BLaER1 (cell line): Measurements from ENCODE around the gene COL8A1.
A peak's percentile ranks its signal among the peaks of the same experiment; 100 is the strongest.

Experiments
- H3K27ac ChIP-seq: shearing (Covaris generic); formaldehyde crosslinking; 2 replicates; pipeline ENCODE4 v1.8.1; 2022
- H3K27me3 ChIP-seq: shearing (Covaris generic); formaldehyde crosslinking; 2 replicates; pipeline ENCODE4 v1.8.1; 2022
- H3K36me3 ChIP-seq: shearing (Covaris generic); formaldehyde crosslinking; 2 replicates; pipeline ENCODE4 v1.8.1; 2022
- H3K4me1 ChIP-seq: shearing (Covaris generic); formaldehyde crosslinking; 2 replicates; pipeline ENCODE4 v1.8.1; 2022
- H3K4me2 ChIP-seq: shearing (Covaris generic); formaldehyde crosslinking; 2 replicates; pipeline ENCODE4 v1.8.1; 2022
- H3K4me3 ChIP-seq: shearing (Covaris generic); formaldehyde crosslinking; 2 replicates; pipeline ENCODE4 v1.8.1; 2022
- H3K9ac ChIP-seq: shearing (Covaris generic); formaldehyde crosslinking; 2 replicates; pipeline ENCODE4 v1.8.1; 2022
- H3K9me3 ChIP-seq: shearing (Covaris generic); formaldehyde crosslinking; 2 replicates; pipeline ENCODE4 v1.8.1; 2022
- H4K20me1 ChIP-seq: shearing (Covaris generic); formaldehyde crosslinking; 2 replicates; pipeline ENCODE4 v1.8.1; 2022
- Cebpa-rat ChIP-seq: shearing (Covaris generic); IDR thresholded peaks from 2 replicates; pipeline ENCODE4 v1.8.1; 2022

COL8A1 gene

DNA sequence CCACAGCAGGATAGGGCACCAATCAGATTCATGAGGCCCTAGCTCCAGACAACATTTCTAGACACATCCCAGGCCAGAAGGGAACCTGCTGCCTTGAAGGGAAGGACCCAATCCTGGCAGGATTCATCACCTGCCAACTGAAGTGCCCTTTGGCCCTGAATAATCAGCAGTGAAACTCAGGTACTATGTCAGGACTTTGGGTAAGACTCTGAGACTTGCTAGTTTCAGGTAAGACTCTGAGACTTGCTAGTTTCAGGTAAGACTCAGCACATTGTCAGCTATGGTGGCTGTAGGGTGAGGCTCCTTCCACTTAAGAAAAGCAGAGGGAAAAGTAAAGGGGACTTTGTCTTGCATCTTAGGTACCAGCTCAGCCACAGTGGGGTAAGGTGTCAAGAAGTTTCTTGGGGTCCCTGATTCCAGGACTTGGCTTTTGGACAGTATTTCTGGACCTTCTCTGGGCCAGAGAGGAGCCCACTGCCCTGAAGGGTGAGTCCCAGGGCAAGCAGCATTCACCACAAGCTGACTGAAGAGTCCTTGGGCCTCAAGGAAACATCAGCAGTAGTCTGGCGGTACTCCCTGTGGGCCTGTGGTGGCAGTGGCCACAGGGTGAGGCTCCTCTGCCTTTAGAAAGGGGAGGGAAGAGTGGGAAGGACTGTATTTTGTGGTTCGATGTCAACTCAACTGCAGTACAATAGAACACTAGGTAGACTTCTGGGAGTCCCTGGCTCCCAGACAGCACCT is 13.7 kb upstream of the COL8A1 start:
- Histone ChIP-seq H3K4me2 (peak overlapping the region; percentile 66), H3K36me3 (no peaks in the 10 kb centered on the region), H3K27me3 (no peaks in the 10 kb centered on the region), H4K20me1 (no peaks in the 10 kb centered on the region), H3K4me1 (peaks cover 47% of the 10 kb centered on the region), H3K4me3 (no peak overlapping the region), H3K9ac (no peak overlapping the region), H3K27ac (no peak overlapping the region), H3K9me3 (no peaks in the 10 kb centered on the region)
- no peak for TF ChIP-seq Cebpa-rat

- H3K4me2 ChIP-seq, result peak overlapping the region; percentile 66
- no peak for TF ChIP-seq Cebpa-rat
- no peak overlapping the region for H3K27ac ChIP-seq
- H4K20me1 ChIP-seq, result no peaks in the 10 kb centered on the region
- no peaks in the 10 kb centered on the region for H3K36me3 ChIP-seq
- H3K4me3 ChIP-seq, result no peak overlapping the region
- no peaks in the 10 kb centered on the region for H3K27me3 ChIP-seq
- H3K9ac ChIP-seq, result no peak overlapping the region
- H3K9me3 ChIP-seq, result no peaks in the 10 kb centered on the region
- peaks cover 47% of the 10 kb centered on the region for H3K4me1 ChIP-seq
Measured at GRCh38 chr3:99625237-99625622, 13.2 kb upstream of the COL8A1 start.

DNA sequence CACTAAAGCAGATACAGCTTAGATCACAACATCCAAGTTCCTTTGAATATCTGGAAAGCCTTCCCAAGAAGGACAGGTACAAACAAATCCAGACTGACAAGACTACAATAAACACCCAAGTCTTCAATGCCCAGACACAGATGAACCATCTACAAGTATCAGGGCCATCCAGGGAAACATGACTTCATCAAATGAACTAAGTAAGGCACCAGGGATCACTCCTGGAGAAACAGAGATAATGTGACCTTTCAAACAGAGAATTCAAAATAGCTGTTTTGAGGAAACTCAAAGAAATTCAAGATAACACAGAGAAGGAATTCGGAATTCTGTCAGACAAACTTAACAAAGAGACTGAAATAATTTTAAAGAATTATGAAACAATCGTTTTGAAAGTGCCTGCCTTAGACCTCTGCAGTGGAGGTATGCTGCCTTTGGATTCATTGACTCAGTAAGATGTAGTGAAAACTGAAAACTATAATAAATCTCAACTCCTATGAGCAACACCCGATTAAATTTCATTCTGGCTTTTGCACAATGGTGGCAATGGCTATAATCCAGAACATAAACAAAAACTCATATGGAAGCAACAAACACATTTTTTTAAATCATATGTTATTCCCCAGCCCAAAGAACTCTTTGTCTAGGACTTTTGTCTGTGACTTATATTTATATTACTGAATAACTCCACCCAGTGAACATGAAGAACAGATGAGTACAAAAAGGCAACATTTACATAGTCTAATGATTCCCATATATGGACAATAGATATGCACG is 12.6 kb upstream of the COL8A1 start:
- H3K27me3 ChIP-seq, result no peaks in the 10 kb centered on the region

GRCh38 chr3:99626417-99626788 is 12.0 kb upstream of the COL8A1 start:
- no peak overlapping the region for H3K9ac ChIP-seq
- no peaks in the 10 kb centered on the region for H4K20me1 ChIP-seq
- H3K27me3 ChIP-seq, result no peaks in the 10 kb centered on the region
- TF ChIP-seq Cebpa-rat, result no peak
- H3K4me3 ChIP-seq, result no peak overlapping the region
- peaks cover 47% of the 10 kb centered on the region for H3K4me1 ChIP-seq
- peak overlapping the region; percentile 66 for H3K4me2 ChIP-seq
- H3K36me3 ChIP-seq, result no peaks in the 10 kb centered on the region
- no peak overlapping the region for H3K27ac ChIP-seq
- H3K9me3 ChIP-seq, result no peaks in the 10 kb centered on the region

More for the DNA sequence above, 12.6 kb upstream of the COL8A1 start:
- no peaks in the 10 kb centered on the region for H3K36me3 ChIP-seq
- H3K9ac ChIP-seq, result no peak overlapping the region
- peaks cover 47% of the 10 kb centered on the region for H3K4me1 ChIP-seq
- peak overlapping the region; percentile 66 for H3K4me2 ChIP-seq
- H3K27ac ChIP-seq, result no peak overlapping the region
- no peak for TF ChIP-seq Cebpa-rat
- no peaks in the 10 kb centered on the region for H3K9me3 ChIP-seq
- H3K4me3 ChIP-seq, result no peak overlapping the region
- no peaks in the 10 kb centered on the region for H4K20me1 ChIP-seq

DNA sequence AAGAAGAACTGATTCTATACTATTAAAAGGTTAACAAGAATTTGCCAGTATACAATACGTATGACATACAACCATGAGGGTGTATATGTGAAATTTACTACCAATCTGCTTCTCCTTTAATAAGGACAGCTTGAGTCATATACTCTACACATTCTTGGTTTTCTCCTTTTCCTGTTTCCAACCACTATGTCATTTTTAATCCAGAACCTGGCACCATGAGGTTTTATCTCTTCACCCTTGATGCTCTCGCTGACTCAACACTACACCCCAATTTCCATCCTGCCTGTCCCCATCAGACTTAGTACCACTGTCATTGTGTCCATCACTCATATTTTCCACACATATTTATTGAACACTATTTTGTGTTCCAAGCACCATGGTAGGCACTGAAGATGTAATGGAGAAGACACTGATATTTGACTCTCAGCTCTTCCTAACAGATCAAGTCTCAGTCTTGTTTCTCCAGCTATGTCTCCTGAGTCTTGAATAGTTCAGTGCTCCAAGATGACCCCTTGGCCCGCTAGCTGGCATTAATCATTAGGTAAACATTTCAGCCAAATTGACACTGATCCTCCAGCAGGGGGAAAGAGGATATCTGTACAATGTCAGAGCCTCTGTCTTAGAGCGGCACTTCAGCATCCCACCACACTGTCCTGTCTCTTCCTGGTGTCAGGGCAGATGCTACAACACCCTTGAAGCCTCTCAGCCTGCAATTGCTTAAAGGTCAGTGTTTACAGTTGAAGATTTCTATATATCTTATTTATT is 11.2 kb upstream of the COL8A1 start:
- Histone ChIP-seq H3K9me3 (no peaks in the 10 kb centered on the region), H4K20me1 (no peaks in the 10 kb centered on the region), H3K9ac (no peak overlapping the region), H3K4me2 (peak overlapping the region; percentile 66), H3K36me3 (no peaks in the 10 kb centered on the region), H3K27me3 (no peaks in the 10 kb centered on the region), H3K4me3 (no peak overlapping the region), H3K27ac (no peak overlapping the region), H3K4me1 (peaks cover 45% of the 10 kb centered on the region)
- TF ChIP-seq Cebpa-rat, result no peak

DNA sequence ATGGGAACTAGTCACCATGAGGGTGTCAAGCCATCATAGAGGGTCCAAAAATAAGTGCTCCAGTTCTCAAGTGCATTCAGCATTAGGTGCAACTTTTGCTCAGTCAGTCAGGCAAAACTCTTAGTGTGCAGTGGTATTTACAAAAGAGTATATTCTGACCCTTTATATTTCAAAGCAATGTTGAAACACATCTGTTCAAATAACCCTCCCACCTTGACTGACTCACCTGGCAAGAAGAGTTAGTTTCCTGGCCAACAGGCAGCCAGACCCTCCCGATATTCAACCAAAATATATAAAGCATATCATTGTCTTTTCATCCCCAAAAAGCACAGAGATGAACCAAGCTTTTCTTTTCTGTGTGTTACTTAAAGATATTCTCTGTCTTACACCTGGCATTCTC is 7.6 kb upstream of the COL8A1 start:
- Histone ChIP-seq H3K27me3 (no peaks in the 10 kb centered on the region; the same call in 1 of the 2 replicates), H3K9ac (no peak overlapping the region), H3K36me3 (no peaks in the 10 kb centered on the region), H4K20me1 (no peaks in the 10 kb centered on the region), H3K4me3 (no peak overlapping the region), H3K27ac (no peak overlapping the region), H3K4me1 (peaks cover 20% of the 10 kb centered on the region), H3K4me2 (no peak overlapping the region), H3K9me3 (no peaks in the 10 kb centered on the region)
- no peak for TF ChIP-seq Cebpa-rat

DNA sequence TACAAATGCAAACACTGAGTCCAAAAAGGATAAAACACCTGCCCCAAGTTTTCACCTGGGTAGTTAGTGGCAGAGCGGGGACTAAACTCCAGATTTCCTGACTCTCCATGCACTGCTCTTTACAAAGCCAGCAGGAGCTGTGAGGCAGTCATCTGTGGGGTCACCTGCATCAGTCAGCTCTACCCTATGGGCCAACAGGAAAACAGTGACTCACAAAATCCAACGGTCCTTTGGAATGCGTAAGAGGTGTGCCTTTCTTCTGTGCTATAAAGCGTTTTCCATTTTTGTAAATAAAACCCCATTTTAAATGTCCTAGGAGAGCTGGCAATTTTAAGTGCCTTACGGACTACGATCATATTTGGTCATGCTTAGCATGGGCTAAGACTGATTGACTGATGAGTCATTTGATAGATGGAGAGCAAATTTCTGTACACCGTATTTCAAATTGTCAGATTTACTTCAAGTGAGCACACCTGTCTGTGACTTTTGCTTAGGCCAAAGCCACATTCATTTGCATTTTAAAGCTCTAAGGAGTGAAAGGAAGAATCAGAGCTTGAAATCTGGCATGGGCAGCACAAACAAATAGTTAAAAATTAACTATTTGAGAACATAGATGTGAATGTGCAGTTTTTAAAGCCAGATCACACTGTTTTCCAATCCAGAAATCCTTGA is 4.4 kb upstream of the COL8A1 start:
- no peak overlapping the region for H3K4me2 ChIP-seq
- no peak overlapping the region for H3K4me3 ChIP-seq
- no peak overlapping the region for H3K9ac ChIP-seq
- H3K4me1 ChIP-seq, result peaks cover 3% of the 10 kb centered on the region
- TF ChIP-seq Cebpa-rat, result no peak
- H3K36me3 ChIP-seq, result no peaks in the 10 kb centered on the region
- no peaks in the 10 kb centered on the region for H3K9me3 ChIP-seq
- H3K27me3 ChIP-seq, result peaks cover 28% of the 10 kb centered on the region
- H4K20me1 ChIP-seq, result no peaks in the 10 kb centered on the region
- no peak overlapping the region for H3K27ac ChIP-seq

GRCh38 chr3:99634881-99635280 is 3.5 kb upstream of the COL8A1 start:
- peaks cover 12% of the 10 kb centered on the region for H3K4me1 ChIP-seq
- TF ChIP-seq Cebpa-rat, result no peak
- H3K9me3 ChIP-seq, result no peaks in the 10 kb centered on the region
- no peaks in the 10 kb centered on the region for H3K36me3 ChIP-seq
- H4K20me1 ChIP-seq, result no peaks in the 10 kb centered on the region
- peaks cover 31% of the 10 kb centered on the region for H3K27me3 ChIP-seq
- no peak overlapping the region for H3K4me3 ChIP-seq
- no peak overlapping the region for H3K4me2 ChIP-seq
- H3K9ac ChIP-seq, result no peak overlapping the region
- no peak overlapping the region for H3K27ac ChIP-seq

DNA sequence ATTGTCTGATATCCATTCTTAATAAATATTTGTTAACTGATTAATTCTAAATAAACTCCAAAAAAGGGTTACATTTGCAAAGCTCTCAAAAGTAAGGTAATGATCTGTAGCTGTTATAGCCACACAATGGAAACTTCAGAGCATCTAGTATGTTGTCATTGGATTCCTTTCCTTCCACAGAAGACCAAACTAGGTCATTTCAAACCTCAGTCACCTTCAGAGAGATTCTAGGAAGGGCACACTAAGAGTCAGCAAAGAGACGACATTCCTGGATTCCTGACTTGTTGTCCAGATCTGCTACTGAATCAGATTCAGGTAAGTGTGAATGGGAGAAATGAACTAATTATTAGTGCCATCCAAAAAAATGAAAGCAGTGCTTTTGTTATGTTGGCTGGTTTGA is 3.0 kb upstream of the COL8A1 start:
- no peak overlapping the region for H3K27ac ChIP-seq
- no peak overlapping the region for H3K4me3 ChIP-seq
- H4K20me1 ChIP-seq, result no peaks in the 10 kb centered on the region
- peaks cover 31% of the 10 kb centered on the region for H3K27me3 ChIP-seq
- H3K36me3 ChIP-seq, result no peaks in the 10 kb centered on the region
- TF ChIP-seq Cebpa-rat, result no peak
- peaks cover 15% of the 10 kb centered on the region for H3K4me1 ChIP-seq
- H3K9ac ChIP-seq, result no peak overlapping the region
- no peak overlapping the region for H3K4me2 ChIP-seq
- H3K9me3 ChIP-seq, result no peaks in the 10 kb centered on the region
